A673 (cell line): ENCODE results near the gene COL2A1.

Source experiments
- EZH2 ChIP-seq: fragments of 200-600 bp; sonication (generic); IDR thresholded peaks from 2 replicates; pipeline ENCODE4 v1.6.1; 2017; ENCODE audit warnings: borderline replicate concordance, low read depth, mild to moderate bottlenecking, mixed read lengths, antibody characterized with exemption, low read length; ENCODE audit not compliant: poor library complexity, severe bottlenecking
- TF ChIP-seq, protein P1 (sequence below): fragments of 300-800, 200-600 bp; sonication (generic); conservative IDR thresholded peaks from 2 replicates; pipeline ENCODE4 v1.5.1; 2017; ENCODE audit warnings: low read depth, mild to moderate bottlenecking, antibody characterized with exemption, low read length, moderate library complexity, mixed read lengths

DNA sequence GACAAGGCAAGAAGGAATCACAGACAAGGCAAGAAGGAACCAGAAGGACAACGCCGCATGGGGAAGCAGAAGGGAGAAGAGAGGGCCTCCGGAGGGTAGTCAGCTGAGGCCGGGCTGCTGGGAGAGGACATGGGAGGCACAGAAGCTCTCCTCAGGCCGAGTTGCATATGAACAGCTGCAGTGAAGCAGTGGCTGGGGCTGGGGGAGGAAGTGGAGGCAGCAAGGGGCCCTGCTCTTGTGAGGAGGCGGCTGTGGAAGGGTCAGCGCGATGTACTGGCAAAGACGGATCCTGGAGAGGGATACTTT lies 62.8 kb downstream of the COL2A1 start:
- TF ChIP-seq, protein P1, sequence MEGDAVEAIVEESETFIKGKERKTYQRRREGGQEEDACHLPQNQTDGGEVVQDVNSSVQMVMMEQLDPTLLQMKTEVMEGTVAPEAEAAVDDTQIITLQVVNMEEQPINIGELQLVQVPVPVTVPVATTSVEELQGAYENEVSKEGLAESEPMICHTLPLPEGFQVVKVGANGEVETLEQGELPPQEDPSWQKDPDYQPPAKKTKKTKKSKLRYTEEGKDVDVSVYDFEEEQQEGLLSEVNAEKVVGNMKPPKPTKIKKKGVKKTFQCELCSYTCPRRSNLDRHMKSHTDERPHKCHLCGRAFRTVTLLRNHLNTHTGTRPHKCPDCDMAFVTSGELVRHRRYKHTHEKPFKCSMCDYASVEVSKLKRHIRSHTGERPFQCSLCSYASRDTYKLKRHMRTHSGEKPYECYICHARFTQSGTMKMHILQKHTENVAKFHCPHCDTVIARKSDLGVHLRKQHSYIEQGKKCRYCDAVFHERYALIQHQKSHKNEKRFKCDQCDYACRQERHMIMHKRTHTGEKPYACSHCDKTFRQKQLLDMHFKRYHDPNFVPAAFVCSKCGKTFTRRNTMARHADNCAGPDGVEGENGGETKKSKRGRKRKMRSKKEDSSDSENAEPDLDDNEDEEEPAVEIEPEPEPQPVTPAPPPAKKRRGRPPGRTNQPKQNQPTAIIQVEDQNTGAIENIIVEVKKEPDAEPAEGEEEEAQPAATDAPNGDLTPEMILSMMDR, result no peak
- TF ChIP-seq EZH2, result no peak
